ENCODE data around the gene HPX. TPM values are rescaled to one million over a fixed set of nuclear protein-coding genes. Genes with fewer than 3 reads are reported as not detected.

Gene HPX
- total and polyA plus RNA-seq, 3 donors from 2014 or later = 2.7 to 4.2 (median 3.1) TPM

DNA sequence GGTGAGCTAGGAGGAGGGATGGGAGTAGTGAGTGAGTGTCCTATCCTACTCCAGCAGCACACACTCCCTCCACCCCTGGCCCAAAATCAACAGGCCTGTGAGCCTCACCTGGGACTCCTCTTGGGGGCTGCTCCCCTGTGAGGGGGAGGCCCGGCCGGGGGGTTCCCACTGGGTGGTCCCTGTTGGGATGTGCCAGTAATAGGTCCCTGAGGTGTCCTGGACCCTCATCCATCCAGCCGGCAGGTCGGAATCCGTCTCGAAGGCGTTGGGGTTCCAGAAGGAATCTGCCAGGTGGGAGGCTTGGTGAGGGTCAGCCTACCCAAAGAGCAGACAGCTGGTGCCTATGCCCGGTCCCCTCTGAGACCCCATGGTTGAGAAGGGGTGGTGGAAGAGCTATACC is 37.2 kb downstream of the HPX start:
- 92% methylated on average over 8 of the region's 8 CpGs; no CpG with 5 or more reads in 1 of the 2 donors for WGBS, 2 donors
- Histone ChIP-seq H3K4me3 (no peak overlapping the region), H3K4me1 (no peaks in the 10 kb centered on the region), H3K27ac (no peak overlapping the region), H3K36me3 (ENCODE audit: low read depth, missing control alignments) (no peaks in the 10 kb centered on the region), H3K27me3 (no peaks in the 10 kb centered on the region), H3K9me3 (no peaks in the 10 kb centered on the region)
- no peak for TF ChIP-seq POLR2A (IDR thresholded peaks at IDR 0.05)
- intact Hi-C loops (cut with DNase I; ENCODE audit: low total_unique reads) = no loop called here
- DNase-seq = no peak

DNA sequence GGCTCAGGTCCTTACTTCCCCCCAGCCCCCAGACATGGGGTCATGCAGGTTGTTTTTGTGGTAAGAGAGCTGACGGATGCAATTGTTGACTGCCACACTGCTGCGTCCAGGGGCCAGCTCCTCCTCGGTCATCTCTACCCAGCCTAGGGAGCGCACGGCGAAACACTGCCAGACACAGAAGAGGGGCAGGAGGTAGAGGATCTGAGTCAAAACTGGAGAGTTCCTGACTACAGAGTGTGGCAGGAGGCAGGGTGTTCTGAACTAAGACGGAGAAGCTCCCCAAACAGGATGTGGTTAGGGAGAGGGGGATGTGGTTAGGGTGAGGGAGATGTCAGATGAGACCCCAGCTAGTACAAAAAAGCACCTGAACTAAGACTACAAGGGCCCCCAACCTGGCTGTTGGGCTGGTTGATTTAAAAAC is 38.2 kb downstream of the HPX start:
- Histone ChIP-seq H3K27me3 (no peaks in the 10 kb centered on the region), H3K36me3 (ENCODE audit: low read depth, missing control alignments) (no peaks in the 10 kb centered on the region), H3K27ac (no peak overlapping the region), H3K4me1 (peaks cover under 1% of the 10 kb centered on the region), H3K9me3 (no peaks in the 10 kb centered on the region), H3K4me3 (no peak overlapping the region)
- intact Hi-C loops (cut with DNase I; ENCODE audit: low total_unique reads) = no loop called here
- WGBS, 2 donors = 88 to 96% methylated on average over 7 of the region's 7 CpGs
- no peak for TF ChIP-seq CTCF (IDR thresholded peaks at IDR 0.05)
- TF ChIP-seq POLR2A (IDR thresholded peaks at IDR 0.05) = no peak
- DNase-seq = no peak

- Histone ChIP-seq H3K9me3 (no peaks in the 10 kb centered on the region), H3K27me3 (no peaks in the 10 kb centered on the region), H3K4me3 (no peak overlapping the region), H3K27ac (no peak overlapping the region), H3K36me3 (ENCODE audit: low read depth, missing control alignments) (no peaks in the 10 kb centered on the region), H3K4me1 (peaks cover 4% of the 10 kb centered on the region)
- no peak for DNase-seq
- no peak for TF ChIP-seq POLR2A (IDR thresholded peaks at IDR 0.05)
- no peak for TF ChIP-seq CTCF (IDR thresholded peaks at IDR 0.05)
- intact Hi-C loops (cut with DNase I; ENCODE audit: low total_unique reads) = no loop called here
- WGBS, 2 donors = 90% methylated on average over 12 of the region's 12 CpGs
Observed at GRCh38 chr11:6402061-6402470, 38.7 kb downstream of the HPX start.

- no peaks in the 10 kb centered on the region for H3K9me3 ChIP-seq
- no peak for TF ChIP-seq POLR2A (IDR thresholded peaks at IDR 0.05)
- TF ChIP-seq CTCF (IDR thresholded peaks at IDR 0.05) = no peak
- no peak overlapping the region for H3K27ac ChIP-seq
- no peaks in the 10 kb centered on the region for H3K27me3 ChIP-seq
- no peak for DNase-seq
- H3K4me3 ChIP-seq = no peak overlapping the region
- no peaks in the 10 kb centered on the region for H3K36me3 ChIP-seq (ENCODE audit: low read depth, missing control alignments)
- intact Hi-C loops (cut with DNase I; ENCODE audit: low total_unique reads) = no loop called here
- H3K4me1 ChIP-seq = peaks cover 7% of the 10 kb centered on the region
- WGBS, 2 donors = 99 to 100% methylated on average over 1 to 7 of the region's 7 CpGs
Observed at GRCh38 chr11:6401464-6401863, 39.3 kb downstream of the HPX start.

- no peaks in the 10 kb centered on the region for H3K9me3 ChIP-seq
- DNase-seq = no peak
- no peak overlapping the region for H3K27ac ChIP-seq
- intact Hi-C loops (cut with DNase I; ENCODE audit: low total_unique reads) = no loop called here
- no peak overlapping the region for H3K4me3 ChIP-seq
- H3K36me3 ChIP-seq (ENCODE audit: low read depth, missing control alignments) = no peaks in the 10 kb centered on the region
- 94 to 96% methylated on average over 14 to 15 of the region's 15 CpGs for WGBS, 2 donors
- peaks cover 7% of the 10 kb centered on the region for H3K4me1 ChIP-seq
- no peaks in the 10 kb centered on the region for H3K27me3 ChIP-seq
- TF ChIP-seq CTCF (IDR thresholded peaks at IDR 0.05) = no peak
- no peak for TF ChIP-seq POLR2A (IDR thresholded peaks at IDR 0.05)
Observed at GRCh38 chr11:6400431-6401345, 40.1 kb downstream of the HPX start.

All from testis (tissue), 3 donors.